G401 (cell line): ENCODE data around the gene KRTAP12-4. TPM values are rescaled to one million over a fixed set of nuclear protein-coding genes. Genes with fewer than 3 reads are reported as not detected.
"Not testable (repeated sequence)": the region's sequence is repeated elsewhere in the genome, so short reads cannot be mapped to it uniquely, and the experiment has no call there.

Experiments
- DNase-seq: peaks from one replicate; pipeline ENCODE4 v3.0.0-alpha.2; 2015; ENCODE audit warnings: low spot score
- in situ Hi-C: cut with HindIII; loops from 2 replicates; pipeline ENCODE4 v1.10.0; 2016; ENCODE audit warnings: low sequenced_read_pairs, mixed read lengths
- total RNA-seq: library from RNA; depleted of rRNA; stranded (reverse); fragments of >200 nt; shearing (Covaris generic); gene quantifications from 2 replicates; pipeline ENCODE4 v1.2.3, GENCODE V29; 2014; rRNA removed

Gene KRTAP12-4
- total RNA-seq = not detected in 2 replicates

DNA sequence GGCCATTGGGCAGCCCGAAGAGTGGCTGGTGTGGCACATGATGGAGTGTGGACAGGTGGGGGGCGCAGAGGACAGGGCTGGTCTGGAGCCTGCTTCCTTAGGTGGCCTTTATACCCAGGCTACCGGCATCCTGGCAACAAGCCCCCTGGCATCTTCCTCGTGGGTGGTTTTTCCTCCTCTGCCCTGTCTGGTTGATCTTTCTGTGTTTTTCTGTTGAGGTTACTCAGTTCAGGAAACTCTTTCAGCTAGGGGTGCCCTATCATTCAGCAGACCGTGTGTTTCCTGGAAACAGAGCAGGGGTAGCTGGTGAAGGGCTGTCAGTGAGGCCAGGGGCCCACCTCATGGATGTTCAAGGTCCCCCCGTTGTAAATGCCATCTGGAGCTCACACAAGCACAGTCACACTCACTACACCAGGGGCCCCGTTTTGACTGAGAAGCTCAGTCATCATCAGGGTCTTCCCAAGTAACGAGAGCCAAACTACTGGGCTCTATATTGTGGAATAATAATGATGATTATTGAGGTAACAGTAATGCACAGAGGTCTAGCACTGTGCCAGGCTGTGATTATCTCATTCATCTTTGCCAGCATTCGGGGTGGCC lies at the start of gene KRTAP12-4:
KRTAP12-4 (minus strand) TSS at position 84 of the 600 bp plus-strand sequence; CDS start at position 39, 45 bp downstream.
- DNase-seq = no peak
- in situ Hi-C loops = no loop called here

- in situ Hi-C loops = no loop called here
- no peak for DNase-seq
These were observed 49.5 kb upstream of the KRTAP12-4 start for GRCh38 chr21:44703731-44704635.

- no peak for DNase-seq
- in situ Hi-C loops = no loop called here
These were observed 48.7 kb upstream of the KRTAP12-4 start for GRCh38 chr21:44702973-44703730.

- in situ Hi-C loops = no loop called here
- DNase-seq = peak; percentile 64
These were observed 47.9 kb upstream of the KRTAP12-4 start for GRCh38 chr21:44702111-44702972.

GRCh38 chr21:44701541-44701940 lies 47.1 kb upstream of the KRTAP12-4 start:
- in situ Hi-C loops = no loop called here
- DNase-seq = no peak

DNA sequence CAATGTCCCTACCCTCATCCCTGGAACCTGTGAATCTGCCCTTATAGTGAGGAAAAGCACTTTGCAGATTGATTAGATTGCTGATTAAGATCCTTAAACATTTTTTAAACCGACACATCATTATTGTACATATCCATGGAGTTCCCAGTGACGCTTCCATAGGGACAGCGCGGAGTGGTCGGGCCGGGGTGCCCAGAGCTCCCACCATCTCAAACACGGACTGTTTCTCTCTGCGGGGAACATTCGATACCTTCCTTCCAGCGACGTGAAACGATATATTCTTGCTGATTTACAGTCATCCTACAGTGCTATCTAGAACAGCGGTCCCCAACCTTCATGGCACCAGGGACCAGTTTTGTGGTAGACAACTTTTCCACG lies 46.6 kb upstream of the KRTAP12-4 start:
- in situ Hi-C loops = no loop called here
- no peak for DNase-seq

DNA sequence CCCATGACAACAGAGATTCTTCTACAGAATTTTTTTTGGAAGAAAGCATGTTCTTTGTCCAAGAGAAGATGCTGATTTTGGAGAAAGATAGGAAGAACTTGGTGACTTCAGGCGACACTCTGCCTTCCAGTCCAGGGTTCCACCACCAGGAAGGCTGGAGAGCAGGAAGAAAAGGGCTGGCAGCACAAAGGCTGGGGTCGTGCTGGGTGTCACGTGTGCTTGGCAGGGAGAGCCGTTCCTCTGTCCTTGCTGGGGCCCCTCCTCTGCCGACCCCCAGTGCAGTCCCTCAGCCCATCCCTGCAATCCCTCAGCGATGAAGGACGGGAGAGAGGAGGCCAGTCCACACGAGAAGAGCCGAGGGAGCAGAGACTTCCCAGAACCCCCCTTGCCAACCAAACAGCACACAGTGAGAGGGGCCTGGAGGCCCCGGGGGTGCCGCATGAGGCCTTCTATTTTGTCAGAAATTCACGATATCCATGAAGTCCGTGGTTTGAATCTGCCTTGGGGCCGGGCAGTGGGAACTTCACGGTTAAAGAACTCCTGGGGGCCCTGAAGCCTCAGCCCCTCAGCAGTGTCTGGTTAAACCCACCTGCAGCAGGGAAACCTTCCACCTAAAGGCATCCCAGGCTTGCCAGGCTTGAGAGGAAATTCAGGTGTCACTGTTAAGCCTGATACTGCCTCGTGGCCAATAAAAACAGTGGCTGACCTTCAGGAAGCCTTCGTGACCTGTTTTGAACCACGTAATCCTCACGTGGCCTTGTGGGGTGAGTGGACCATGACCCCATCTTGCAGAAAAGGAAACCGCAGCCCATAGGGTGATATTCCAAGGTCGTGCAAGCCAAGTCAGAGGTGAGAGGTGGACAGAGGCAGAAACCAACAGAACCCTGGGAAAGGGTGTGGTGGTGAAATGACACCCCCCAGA lies 45.9 kb upstream of the KRTAP12-4 start:
- in situ Hi-C loops = no loop called here
- no peak for DNase-seq

GRCh38 chr21:44699502-44700001 lies 45.1 kb upstream of the KRTAP12-4 start:
- in situ Hi-C loops = no loop called here
- no peak for DNase-seq

DNA sequence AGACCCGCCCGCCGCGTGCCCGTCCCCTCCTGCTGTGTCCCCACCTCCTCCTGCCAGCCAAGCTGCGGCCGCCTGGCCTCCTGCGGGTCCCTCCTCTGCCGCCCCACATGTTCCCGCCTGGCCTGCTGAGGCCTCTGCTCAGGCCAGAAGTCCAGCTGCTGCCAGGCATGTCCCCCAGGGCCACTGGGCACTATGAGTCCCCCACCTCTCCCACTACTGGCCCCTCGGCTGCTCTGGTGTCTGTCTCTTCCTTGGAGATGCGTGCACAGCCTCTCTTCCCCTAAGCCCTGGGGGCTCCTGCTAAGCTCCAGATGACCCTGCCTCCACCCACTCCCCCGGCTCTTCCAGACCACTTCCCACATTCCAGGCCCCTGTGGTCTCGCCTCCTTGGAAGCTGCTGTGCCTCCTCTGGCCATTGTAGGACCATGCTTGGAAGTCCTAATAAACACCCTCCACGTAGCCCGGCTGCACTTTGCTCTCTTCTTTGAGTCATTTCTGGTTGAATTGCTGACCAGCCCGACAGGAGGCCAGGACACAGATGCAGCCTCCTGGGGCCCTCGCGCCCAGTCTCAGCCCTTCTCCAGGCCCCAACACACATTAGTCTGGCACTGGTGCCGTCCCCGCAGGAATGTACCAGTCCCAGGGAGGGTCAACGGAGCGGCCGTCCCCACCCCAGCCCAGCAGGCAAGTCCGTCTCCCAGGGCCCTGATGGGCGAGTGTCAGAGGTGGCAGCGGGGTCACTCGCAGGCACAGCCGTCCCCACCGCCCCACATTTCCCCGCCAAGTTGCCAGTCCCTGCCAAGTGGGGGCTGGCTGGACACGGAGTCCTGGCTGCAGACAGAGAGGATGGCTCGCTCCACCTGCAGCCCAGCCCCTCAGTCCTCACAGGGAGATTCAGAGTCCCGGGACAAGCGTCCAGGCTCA lies 43.6 kb upstream of the KRTAP12-4 start:
- no peak for DNase-seq
- in situ Hi-C loops = no loop called here

DNA sequence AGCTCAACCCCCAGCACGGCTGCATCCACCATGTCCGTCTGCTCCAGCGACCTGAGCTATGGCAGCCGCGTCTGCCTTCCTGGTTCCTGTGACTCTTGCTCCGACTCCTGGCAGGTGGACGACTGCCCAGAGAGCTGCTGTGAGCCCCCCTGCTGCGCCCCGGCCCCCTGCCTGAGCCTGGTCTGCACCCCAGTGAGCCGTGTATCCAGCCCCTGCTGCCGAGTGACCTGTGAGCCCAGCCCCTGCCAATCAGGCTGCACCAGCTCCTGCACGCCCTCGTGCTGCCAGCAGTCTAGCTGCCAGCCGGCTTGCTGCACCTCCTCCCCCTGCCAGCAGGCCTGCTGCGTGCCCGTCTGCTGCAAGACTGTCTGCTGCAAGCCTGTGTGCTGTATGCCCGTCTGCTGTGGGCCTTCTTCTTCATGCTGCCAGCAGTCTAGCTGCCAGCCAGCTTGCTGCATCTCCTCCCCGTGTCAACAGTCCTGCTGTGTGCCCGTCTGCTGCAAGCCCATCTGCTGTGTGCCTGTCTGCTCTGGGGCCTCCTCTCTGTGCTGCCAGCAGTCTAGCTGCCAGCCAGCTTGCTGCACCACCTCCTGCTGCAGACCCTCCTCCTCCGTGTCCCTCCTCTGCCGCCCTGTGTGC lies 42.8 kb upstream of the KRTAP12-4 start, which contains the start of gene KRTAP10-12:
KRTAP10-12 (plus strand) TSS at position 1 of the 639 bp plus-strand sequence; CDS start at position 31, 30 bp downstream.
- DNase-seq = peak; percentile 69
- in situ Hi-C loops = not testable (repeated sequence)

DNA sequence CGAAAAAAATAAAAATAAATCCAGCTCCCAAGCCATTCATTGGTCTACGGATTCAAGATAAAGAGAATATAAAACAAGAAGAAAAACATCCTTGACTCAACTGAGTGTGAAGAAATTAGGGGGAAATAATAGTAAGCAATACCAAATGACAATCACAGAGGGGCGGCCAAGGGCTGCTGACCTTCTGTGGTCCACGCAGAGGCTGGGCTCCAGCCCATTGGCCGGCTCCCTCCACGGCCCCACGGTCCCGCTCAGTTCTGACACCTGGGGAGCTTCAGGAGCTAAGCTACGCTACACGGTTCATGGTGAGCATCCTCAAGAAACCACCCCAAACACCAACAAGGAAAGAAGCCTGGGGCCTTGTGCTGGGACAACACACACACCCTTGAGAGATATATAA lies 42.1 kb upstream of the KRTAP12-4 start:
- in situ Hi-C loops = no loop called here

DNA sequence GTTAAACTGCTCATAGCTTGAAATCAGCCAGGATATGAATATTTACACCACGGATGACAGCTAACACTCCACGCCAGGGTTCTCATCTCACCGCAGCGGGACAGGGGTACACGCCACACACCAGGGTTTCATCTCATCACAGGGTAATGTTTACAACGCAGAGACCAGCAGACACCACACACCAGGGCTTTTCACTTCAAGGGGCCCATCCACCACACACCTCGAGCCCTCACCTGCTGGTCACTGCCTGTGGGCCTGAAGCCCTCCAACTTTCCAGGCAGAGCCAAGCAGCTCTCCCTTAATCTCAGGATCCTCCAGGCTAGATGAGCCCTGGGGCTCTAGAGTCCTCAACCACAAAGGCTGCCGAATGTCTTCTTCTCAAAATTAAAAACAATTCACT lies 41.2 kb upstream of the KRTAP12-4 start:
- DNase-seq = no peak
- in situ Hi-C loops = no loop called here

More for the DNA sequence above, 42.1 kb upstream of the KRTAP12-4 start:
- DNase-seq = no peak

DNA sequence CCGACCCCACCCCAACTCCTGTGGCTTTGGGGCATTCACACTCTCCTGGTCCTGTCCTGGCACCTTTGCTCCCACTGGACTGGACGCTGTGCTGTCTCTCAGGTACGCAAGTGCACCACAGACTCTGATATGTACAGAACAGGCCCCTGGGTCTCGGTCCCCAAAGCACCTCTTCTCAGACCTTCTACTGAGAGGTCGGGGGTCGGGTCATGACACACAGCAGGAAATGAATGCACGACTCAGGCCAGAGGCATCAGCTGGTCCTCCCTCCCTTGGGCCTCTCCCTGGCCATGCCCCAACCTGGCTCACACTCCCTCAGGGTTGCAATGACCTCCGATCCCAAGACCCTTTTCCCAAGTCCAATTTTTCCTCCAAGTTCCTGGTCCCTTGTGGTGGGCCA lies 40.7 kb upstream of the KRTAP12-4 start:
- DNase-seq = no peak
- in situ Hi-C loops = no loop called here

DNA sequence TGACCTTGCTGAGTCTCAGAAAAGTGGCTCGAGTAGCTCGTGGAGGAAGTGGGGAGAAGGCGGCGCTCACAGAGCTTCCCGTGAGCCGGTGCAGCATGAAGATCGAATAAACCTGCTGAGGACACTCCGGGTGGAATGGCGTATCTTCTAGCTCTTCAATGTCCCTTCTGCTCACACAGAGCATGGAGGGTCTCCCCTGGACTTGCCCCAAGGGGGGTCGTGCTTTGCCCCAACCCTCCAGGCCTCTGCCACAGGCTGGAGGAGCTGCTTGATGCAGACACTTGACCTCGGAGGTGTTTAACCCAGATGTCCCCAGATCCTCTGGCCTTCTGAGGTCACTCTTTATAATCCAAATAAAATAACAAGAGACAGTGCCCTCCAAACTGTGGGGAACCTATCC lies 40.3 kb upstream of the KRTAP12-4 start:
- in situ Hi-C loops = no loop called here
- no peak for DNase-seq

GRCh38 chr21:44692798-44693512 lies 38.5 kb upstream of the KRTAP12-4 start:
- DNase-seq = no peak
- in situ Hi-C loops = no loop called here

DNA sequence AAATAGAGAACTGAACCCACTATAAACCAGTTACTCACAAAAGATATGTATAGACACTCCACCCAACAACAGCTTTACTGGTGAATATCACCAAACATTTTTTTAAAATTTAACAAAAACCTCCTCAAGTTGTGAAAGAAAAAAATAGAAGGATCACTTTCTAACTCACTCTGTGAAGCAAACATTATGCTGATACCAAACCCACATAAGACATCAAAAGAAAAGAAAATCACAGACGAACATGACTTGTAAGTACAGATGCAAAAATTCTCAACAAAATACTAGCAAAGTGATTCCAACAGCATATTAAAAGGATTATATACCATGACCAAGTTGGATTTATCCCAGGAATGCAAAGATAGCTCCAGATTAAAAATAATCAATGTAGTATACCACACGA lies 37.2 kb upstream of the KRTAP12-4 start:
- no peak for DNase-seq
- in situ Hi-C loops = no loop called here
